Measurements from ENCODE around the gene SUCO. TPM values are rescaled to one million over a fixed set of nuclear protein-coding genes. Genes with fewer than 3 reads are reported as not detected.

The SUCO gene
- total and polyA plus RNA-seq, 2 donors (not counting 3 experiments of a cell fraction or from before 2014, with no cell fraction given), result 5.1 to 27.2 TPM

DNA sequence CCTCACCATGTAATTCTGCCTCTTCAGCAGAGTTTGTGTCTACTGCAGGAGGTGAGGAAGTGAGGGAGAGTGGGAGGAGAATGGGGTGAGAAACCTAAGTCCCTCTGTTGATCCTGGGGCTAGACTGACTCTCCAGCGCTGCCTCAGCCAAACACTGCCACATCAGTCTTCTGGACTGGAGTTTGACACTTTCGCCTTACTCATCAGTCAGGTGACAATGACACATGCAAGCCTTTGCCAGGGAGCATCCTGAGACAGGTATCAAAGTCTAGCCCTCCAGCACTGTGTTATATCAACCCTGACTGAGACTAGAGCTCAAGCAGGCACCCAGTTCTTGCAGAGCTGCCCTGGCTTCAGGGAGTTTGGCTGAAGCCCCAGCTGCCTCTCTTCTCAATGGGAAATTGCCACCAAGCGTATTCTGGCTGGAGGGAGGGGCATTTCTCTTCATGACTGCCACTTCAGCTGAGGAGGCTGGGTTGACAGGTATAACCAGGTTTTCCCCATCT, 33.3 kb upstream of the SUCO start:
- Histone ChIP-seq H3K36me3 (ENCODE audit: control insufficient read depth in 2 of 2, extremely low read depth in 1 of 2, insufficient read depth in 2 of 2, low read length in 2 of 2) (no peaks in the 10 kb centered on the region), H3K79me2 (ENCODE audit: control insufficient read depth, insufficient read depth, low read length) (no peaks in the 10 kb centered on the region), H4K20me1 (replicated peaks; ENCODE audit: control insufficient read depth, extremely low read depth, insufficient read depth, low read length) (no peaks in the 10 kb centered on the region), H3K4me1 (ENCODE audit: control insufficient read depth, extremely low read depth, insufficient read depth, low read length) (no peaks in the 10 kb centered on the region), H3K4me2 (ENCODE audit: insufficient read depth, low read length) (no peak overlapping the region), H2AFZ (ENCODE audit: low read depth, low read length) (no peak overlapping the region), H3K9me1 (replicated peaks; ENCODE audit: control insufficient read depth, extremely low read depth, insufficient read depth, low read length) (no peaks in the 10 kb centered on the region), H3K27ac (ENCODE audit: insufficient read depth, low read depth, low read length) (no peak overlapping the region), H3K4me3 (replicated peaks in 1 of 3; ENCODE audit: insufficient read depth in 1 of 3, low read depth in 1 of 3, low read length in 3 of 3) (no peak overlapping the region), H3K9me3 (replicated peaks; ENCODE audit: control insufficient read depth, insufficient read depth, low read length) (no peaks in the 10 kb centered on the region), H3K9ac (replicated peaks; ENCODE audit: extremely low read depth, insufficient read depth, low read length) (no peak overlapping the region), H3K27me3 (ENCODE audit: control insufficient read depth in 2 of 2, insufficient read depth in 2 of 2, low read length in 2 of 2) (peaks cover 4 to 22% of the 10 kb centered on the region in 2 experiments)
- FAIRE-seq (no peak), DNase-seq (ENCODE audit: low read depth, low spot score) (no peak)
- no TSS peak for BruUV-seq (replicated peaks)
- TF ChIP-seq FOS (IDR thresholded peaks at IDR 0.05; ENCODE audit: borderline replicate concordance, insufficient read depth, low read length), result no peak
- TF ChIP-seq GATA2 (IDR thresholded peaks at IDR 0.05; ENCODE audit: insufficient read depth, insufficient read length, low read depth, low read length), result no peak
- no peak for TF ChIP-seq MYC (IDR thresholded peaks at IDR 0.05; ENCODE audit: low read depth, low read length)
- TF ChIP-seq, protein P1, sequence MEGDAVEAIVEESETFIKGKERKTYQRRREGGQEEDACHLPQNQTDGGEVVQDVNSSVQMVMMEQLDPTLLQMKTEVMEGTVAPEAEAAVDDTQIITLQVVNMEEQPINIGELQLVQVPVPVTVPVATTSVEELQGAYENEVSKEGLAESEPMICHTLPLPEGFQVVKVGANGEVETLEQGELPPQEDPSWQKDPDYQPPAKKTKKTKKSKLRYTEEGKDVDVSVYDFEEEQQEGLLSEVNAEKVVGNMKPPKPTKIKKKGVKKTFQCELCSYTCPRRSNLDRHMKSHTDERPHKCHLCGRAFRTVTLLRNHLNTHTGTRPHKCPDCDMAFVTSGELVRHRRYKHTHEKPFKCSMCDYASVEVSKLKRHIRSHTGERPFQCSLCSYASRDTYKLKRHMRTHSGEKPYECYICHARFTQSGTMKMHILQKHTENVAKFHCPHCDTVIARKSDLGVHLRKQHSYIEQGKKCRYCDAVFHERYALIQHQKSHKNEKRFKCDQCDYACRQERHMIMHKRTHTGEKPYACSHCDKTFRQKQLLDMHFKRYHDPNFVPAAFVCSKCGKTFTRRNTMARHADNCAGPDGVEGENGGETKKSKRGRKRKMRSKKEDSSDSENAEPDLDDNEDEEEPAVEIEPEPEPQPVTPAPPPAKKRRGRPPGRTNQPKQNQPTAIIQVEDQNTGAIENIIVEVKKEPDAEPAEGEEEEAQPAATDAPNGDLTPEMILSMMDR (IDR thresholded peaks at IDR 0.05; ENCODE audit: extremely low read depth in 1 of 2, insufficient read depth in 1 of 2, low read depth in 1 of 2, low read length in 2 of 2), result no peak
- TF ChIP-seq, protein P2, sequence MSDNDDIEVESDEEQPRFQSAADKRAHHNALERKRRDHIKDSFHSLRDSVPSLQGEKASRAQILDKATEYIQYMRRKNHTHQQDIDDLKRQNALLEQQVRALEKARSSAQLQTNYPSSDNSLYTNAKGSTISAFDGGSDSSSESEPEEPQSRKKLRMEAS (IDR thresholded peaks at IDR 0.05; ENCODE audit: insufficient read depth, insufficient read length), result no peak
- TF ChIP-seq JUN (IDR thresholded peaks at IDR 0.05; ENCODE audit: borderline replicate concordance, insufficient read depth, insufficient read length, low read depth), result no peak
- no peak for TF ChIP-seq POLR2AphosphoS5 (IDR thresholded peaks at IDR 0.05; ENCODE audit: insufficient read depth, low read depth, low read length)
- TF ChIP-seq EZH2 (IDR thresholded peaks at IDR 0.05; ENCODE audit: borderline replicate concordance, low read depth, low read length, severe bottlenecking), result no peak
- dilution Hi-C loops (cut with MboI; ENCODE audit: extremely low pct_ligation_motif_present, low sequenced_read_pairs) (no loop called here), intact Hi-C loops (cut with micrococcal nuclease) (no loop called here)
- CTCF ChIA-PET, result interaction anchor here (0.6 to 2.0 kb wide), 3 partner anchors 13 to 49 kb away, joined by 3 to 5 read pairs (median 3); no protein-coding TSS in a partner anchor
- POLR2A ChIA-PET, result no interaction called here
